ENCODE data around the gene CFAP46. TPM values are rescaled to one million over a fixed set of nuclear protein-coding genes. Genes with fewer than 3 reads are reported as not detected.

The CFAP46 gene
- total and polyA plus RNA-seq, 9 donors, result 0.50 to 22.4 (median 1.6) TPM; not detected in 1

DNA sequence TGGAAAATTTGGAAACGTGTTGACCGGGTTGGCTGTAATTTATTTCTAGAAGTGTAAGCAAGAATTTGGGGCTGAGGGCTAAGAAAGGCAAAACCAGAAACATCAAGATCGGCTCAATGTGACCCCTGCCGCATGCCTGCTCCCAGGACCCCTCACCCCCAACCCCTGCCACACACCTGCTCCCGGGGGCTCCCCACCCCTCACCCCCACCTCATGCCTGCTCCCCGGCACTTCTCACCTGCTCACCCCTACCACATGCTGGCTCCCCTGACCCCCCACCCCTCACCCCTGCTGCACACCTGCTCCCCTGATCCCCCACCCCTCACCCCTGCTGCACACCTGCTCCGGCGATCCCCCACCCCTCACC is 19.0 kb upstream of the CFAP46 start:
- no peak overlapping the region for H3K27ac ChIP-seq
- no peaks in the 10 kb centered on the region for H3K36me3 ChIP-seq
- H3K27me3 ChIP-seq, result no peaks in the 10 kb centered on the region
- TF ChIP-seq POLR2A (IDR thresholded peaks at IDR 0.05), result no peak
- TF ChIP-seq, protein P1, sequence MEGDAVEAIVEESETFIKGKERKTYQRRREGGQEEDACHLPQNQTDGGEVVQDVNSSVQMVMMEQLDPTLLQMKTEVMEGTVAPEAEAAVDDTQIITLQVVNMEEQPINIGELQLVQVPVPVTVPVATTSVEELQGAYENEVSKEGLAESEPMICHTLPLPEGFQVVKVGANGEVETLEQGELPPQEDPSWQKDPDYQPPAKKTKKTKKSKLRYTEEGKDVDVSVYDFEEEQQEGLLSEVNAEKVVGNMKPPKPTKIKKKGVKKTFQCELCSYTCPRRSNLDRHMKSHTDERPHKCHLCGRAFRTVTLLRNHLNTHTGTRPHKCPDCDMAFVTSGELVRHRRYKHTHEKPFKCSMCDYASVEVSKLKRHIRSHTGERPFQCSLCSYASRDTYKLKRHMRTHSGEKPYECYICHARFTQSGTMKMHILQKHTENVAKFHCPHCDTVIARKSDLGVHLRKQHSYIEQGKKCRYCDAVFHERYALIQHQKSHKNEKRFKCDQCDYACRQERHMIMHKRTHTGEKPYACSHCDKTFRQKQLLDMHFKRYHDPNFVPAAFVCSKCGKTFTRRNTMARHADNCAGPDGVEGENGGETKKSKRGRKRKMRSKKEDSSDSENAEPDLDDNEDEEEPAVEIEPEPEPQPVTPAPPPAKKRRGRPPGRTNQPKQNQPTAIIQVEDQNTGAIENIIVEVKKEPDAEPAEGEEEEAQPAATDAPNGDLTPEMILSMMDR (IDR thresholded peaks at IDR 0.05), result no peak
- TF ChIP-seq EP300 (IDR thresholded peaks at IDR 0.05), result no peak
- peak in 1 of 5 donors; percentile 11 for DNase-seq
- no peaks in the 10 kb centered on the region for H3K9me3 ChIP-seq
- WGBS, 3 donors, result 39 to 59% (median 52%) methylated on average over 8 of the region's 8 CpGs
- intact Hi-C loops (cut with DNase I), result no loop called here
- no peak overlapping the region for H3K4me3 ChIP-seq
- H3K4me1 ChIP-seq (ENCODE audit: insufficient read depth), result no peaks in the 10 kb centered on the region

DNA sequence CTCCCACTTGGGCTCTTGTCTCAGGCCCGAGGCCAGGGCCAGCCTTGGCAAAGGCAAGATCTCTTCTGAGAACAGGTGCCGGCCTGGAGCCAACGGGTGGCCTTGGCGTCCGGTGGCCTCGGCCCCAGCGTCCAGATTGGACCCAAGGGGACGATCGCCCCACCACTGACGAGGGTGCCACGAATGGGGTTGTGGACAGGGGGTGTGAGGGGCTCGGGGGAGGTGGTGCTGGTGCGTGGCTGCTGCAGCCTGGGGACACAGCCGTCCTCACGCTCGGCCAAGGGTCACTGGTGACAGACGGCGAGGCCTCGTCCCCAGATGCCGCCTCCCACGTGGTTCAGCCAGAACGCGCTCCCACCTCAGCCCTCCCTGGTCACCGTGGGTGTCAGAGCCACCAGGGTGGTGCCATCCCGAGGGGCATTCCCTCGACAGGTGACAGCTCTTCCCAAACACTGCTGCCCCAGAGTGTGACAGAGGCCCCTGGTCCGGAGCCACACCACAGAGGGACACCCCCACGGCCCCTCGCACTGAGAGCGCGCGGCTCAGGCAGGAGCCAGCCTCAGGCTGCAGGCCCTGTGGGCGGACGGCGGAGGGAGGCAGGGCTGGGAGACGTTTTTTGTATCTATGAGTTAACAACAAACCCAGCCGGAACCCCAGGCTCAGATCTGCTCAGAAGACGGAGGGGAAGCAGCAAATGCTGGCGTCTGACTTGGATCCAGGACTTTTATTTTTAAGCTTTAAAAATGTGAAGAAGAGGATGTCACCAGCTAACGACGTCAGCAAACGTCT is 18.5 kb upstream of the CFAP46 start:
- TF ChIP-seq, protein P1 (IDR thresholded peaks at IDR 0.05), result no peak
- TF ChIP-seq POLR2A (IDR thresholded peaks at IDR 0.05) (no peak), EP300 (IDR thresholded peaks at IDR 0.05) (no peak)
- intact Hi-C loops (cut with DNase I), result no loop called here
- H3K9me3 ChIP-seq, result no peaks in the 10 kb centered on the region
- no peak overlapping the region for H3K27ac ChIP-seq
- H3K4me1 ChIP-seq (ENCODE audit: insufficient read depth), result no peaks in the 10 kb centered on the region
- no peaks in the 10 kb centered on the region for H3K27me3 ChIP-seq
- 69 to 82% (median 78%) methylated on average over 41 to 42 of the region's 42 CpGs for WGBS, 3 donors
- H3K4me3 ChIP-seq, result no peak overlapping the region
- H3K36me3 ChIP-seq, result no peaks in the 10 kb centered on the region
- DNase-seq, result peak in 1 of 5 donors; percentile 9

DNA sequence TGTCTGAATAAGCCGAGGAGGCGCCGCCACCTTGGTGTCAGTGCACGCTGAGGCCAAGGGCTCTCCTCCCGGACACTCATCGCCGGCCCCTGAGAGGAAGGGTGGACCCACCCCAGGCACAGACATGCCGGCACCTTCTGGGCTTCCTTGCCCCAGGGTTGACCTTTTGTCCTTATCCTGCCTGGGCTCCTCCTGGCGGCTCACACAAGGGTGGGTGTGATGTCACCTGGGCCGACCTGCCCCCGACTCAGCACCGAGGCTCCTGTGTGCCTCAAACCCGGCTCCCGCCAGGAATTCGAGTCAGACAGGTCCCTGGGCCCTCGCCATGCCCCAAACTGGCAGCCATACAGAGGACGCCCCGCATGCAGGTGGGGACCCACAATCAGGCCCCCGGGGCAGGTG is 17.7 kb upstream of the CFAP46 start:
- Histone ChIP-seq H3K27ac (no peak overlapping the region), H3K4me1 (ENCODE audit: insufficient read depth) (no peaks in the 10 kb centered on the region), H3K36me3 (no peaks in the 10 kb centered on the region), H3K27me3 (no peaks in the 10 kb centered on the region), H3K4me3 (no peak overlapping the region), H3K9me3 (no peaks in the 10 kb centered on the region)
- 69 to 82% (median 75%) methylated on average over 18 to 19 of the region's 19 CpGs for WGBS, 3 donors
- DNase-seq, result no peak
- intact Hi-C loops (cut with DNase I), result no loop called here
- no peak for TF ChIP-seq POLR2A (IDR thresholded peaks at IDR 0.05)
- TF ChIP-seq EP300 (IDR thresholded peaks at IDR 0.05), result no peak
- TF ChIP-seq, protein P1 (IDR thresholded peaks at IDR 0.05), result no peak

DNA sequence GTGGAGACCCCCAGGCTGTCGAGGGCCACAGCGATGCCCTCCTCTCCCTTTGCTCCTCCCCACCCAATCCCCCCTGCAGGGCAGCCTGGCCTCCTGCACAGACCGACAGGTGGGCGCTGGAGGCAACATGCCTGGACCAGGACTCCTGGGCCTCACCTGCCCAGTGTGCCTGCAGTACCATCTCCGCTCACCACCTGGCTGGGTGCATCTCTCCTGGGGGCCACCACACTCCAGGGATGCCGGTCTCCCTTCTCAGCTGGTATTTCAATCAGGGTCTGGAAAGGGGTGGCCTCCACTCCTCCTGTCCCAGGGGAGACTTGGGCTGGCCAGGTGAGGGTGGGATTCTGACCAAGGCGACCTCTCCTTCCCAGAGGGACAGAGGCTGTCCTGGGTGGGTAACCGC is 17.2 kb upstream of the CFAP46 start:
- Histone ChIP-seq H3K36me3 (no peaks in the 10 kb centered on the region), H3K4me3 (no peak overlapping the region), H3K27ac (no peak overlapping the region), H3K9me3 (no peaks in the 10 kb centered on the region), H3K27me3 (no peaks in the 10 kb centered on the region), H3K4me1 (ENCODE audit: insufficient read depth) (no peaks in the 10 kb centered on the region)
- TF ChIP-seq EP300 (IDR thresholded peaks at IDR 0.05) (no peak), POLR2A (IDR thresholded peaks at IDR 0.05) (no peak)
- TF ChIP-seq, protein P1 (IDR thresholded peaks at IDR 0.05), result no peak
- 77 to 89% (median 85%) methylated on average over 8 of the region's 8 CpGs for WGBS, 3 donors
- DNase-seq, result no peak
- intact Hi-C loops (cut with DNase I), result no loop called here

All from ovary (tissue), 9 donors.